Activated naive CD4-positive, alpha-beta T cell treated with anti-CD3 and anti-CD28 coated beads, Interleukin-2, amount 10 ng/mL, durations not matched to agents 7 days and 5 days (primary cell): ENCODE data around the gene DENND1A.

Experiments
- CTCF ChIA-PET: fragments of 350-600 bp; sonication (Branson Sonifier 250); formaldehyde crosslinking; loops from one replicate; lab custom pipeline; 2021; ENCODE audit warnings: antibody characterized with exemption; lab: Charles Lee
- DNase-seq: peaks from one replicate; pipeline ENCODE4 v3.0.0-alpha.2; 2020
- H3K27ac Mint-ChIP-seq: one replicate; pipeline ENCODE4 v1.8.0; 2021; ENCODE audit warnings: mild to moderate bottlenecking, moderate library complexity, mixed read lengths
- H3K27me3 Mint-ChIP-seq: one replicate; pipeline ENCODE4 v1.8.0; 2021; ENCODE audit warnings: mild to moderate bottlenecking, mixed read lengths
- H3K36me3 Mint-ChIP-seq: one replicate; pipeline ENCODE4 v1.8.0; 2021; ENCODE audit warnings: mixed read lengths
- H3K4me1 Mint-ChIP-seq: one replicate; pipeline ENCODE4 v1.8.0; 2021; ENCODE audit warnings: mixed read lengths
- H3K4me3 Mint-ChIP-seq: one replicate; pipeline ENCODE4 v1.8.0; 2021; ENCODE audit warnings: mild to moderate bottlenecking, moderate library complexity, mixed read lengths
- H3K9me3 Mint-ChIP-seq: one replicate; pipeline ENCODE4 v1.8.0; 2021; ENCODE audit warnings: mixed read lengths

DENND1A gene

DNA sequence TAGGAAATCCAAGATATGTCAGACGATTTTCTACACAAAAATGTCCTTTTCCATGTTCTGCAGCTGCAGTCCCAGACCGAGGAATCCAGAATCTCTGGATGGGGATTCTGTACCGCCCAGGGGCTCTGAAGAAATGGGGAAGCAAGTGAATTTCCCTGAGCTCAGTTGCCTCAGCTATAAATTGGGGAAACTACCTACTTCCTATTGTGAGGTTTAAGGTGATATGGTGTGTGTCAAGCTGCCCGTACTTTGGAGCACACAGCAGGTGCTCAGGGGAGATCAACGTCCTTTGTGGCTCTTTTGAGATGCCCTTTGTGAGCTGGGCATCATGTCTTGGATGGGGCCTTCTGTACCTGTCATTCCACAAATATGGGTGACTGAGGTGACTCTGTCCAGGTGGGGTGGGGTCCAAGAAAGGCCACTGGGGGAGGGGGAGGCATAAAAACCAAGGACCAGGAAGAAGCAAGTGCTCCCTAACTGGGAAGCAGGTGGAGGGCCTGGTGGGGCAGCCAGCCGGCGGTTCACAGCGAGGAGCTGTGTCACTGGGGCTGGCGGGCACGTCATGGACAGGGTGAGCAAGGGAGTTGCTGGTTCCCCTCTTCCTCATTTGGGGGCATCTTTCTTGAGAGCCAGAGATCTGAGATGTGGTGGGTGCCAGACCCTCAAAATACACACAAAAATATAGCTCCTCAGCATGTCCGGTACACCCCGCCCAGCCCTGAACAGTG, 457.9 kb downstream of the DENND1A start:
- H3K9me3 Mint-ChIP-seq, result no peaks in the 10 kb centered on the region
- no peak overlapping the region for H3K4me3 Mint-ChIP-seq
- no peaks in the 10 kb centered on the region for H3K27me3 Mint-ChIP-seq
- DNase-seq, result no peak
- CTCF ChIA-PET, result no interaction called here
- no peak overlapping the region for H3K27ac Mint-ChIP-seq
- H3K4me1 Mint-ChIP-seq, result no peaks in the 10 kb centered on the region
- H3K36me3 Mint-ChIP-seq, result no peaks in the 10 kb centered on the region

DNA sequence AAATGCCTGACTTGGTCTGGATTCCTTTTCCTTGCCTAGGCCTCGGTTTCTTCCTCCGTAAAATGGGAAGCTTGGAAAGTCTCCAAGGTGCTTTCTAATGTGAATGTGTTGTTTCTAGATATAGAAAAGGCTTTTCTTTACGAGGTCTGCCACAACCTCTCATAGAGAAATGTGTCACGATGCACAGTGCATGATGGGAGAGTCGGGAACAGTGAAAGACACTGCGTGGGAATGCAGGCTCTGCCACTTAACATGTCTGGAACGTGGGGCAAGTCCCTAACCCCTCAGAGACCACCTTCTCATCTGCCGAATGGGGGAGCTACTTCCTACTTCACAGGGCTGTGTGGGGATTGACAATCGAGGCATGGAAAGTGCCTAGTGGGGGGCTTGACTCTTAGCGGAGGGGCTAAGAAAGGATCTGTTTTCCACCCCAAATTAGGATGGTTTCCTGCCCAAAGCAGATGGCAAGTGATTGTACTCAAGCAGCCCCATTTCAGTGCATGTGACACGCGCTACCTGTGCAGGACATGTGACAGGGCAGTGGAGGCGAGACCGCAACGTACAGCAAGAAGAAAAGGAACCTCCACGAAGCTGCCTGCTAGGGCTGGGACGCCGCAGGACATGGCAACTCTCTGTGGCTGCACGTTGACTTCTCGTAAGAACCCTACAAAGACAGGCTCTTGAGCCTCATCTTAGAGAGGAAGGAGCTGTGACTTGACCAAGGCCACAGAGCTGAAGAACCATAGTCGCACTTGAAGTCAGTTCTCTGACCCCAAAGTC, 458.7 kb downstream of the DENND1A start:
- Mint-ChIP-seq H3K4me1 (no peaks in the 10 kb centered on the region), H3K27me3 (no peaks in the 10 kb centered on the region), H3K4me3 (no peak overlapping the region), H3K27ac (no peak overlapping the region), H3K9me3 (no peaks in the 10 kb centered on the region), H3K36me3 (no peaks in the 10 kb centered on the region)
- CTCF ChIA-PET, result no interaction called here
- DNase-seq, result no peak

DNA sequence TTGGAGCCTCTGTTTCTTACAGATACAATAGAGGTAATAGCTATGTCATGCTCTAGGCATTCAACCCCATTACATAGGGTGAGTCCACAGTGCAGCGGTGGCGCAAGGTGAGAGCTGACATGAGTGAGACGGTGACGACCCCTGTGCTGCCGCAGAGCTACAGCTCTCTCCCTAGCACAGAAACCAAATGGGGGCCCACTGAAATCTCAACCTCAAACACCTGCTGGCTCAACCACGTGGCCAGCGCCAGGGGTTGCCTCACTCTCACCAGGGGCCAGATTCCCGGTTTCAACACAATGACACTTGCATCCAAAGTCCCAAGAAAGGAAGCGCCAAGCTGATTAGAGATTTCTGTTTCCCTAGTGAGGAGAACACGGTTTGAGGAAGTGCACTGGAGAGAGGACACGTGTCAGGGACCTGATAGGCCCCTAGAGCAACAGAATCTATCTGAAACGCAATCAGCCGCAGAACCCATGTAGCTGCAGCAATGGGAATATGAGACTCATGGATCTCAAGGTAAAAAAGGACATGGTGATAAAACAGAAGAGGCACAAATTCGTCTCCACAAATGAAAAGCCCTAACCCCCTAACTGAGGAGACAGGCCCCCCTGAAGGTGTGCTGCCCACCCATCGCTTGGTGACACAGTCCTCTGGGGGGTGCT, 459.7 kb downstream of the DENND1A start:
- CTCF ChIA-PET, result no interaction called here
- no peak overlapping the region for H3K27ac Mint-ChIP-seq

DNA sequence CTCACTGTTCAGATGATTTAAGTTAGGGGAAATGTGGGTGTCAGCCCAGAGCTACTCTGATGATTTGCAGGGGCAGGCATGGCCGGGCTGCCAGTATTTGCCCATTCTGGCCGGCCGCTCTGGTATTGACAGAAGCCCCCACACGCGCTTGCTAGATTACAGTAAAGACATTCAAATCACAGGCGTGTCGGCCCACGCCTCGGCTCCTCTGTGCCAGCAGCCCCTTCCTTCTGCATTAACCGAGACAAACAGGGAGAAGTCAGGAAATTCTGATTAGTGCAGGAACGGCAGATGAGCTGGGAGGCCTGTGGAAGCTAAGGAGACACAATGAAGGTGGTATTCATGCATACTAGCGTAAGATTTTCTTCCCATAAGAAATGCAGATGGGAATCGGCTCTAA, 460.6 kb downstream of the DENND1A start:
- CTCF ChIA-PET, result no interaction called here
- Mint-ChIP-seq H3K27ac (no peak overlapping the region), H3K36me3 (no peaks in the 10 kb centered on the region), H3K9me3 (no peaks in the 10 kb centered on the region), H3K4me3 (no peak overlapping the region), H3K4me1 (no peaks in the 10 kb centered on the region), H3K27me3 (no peaks in the 10 kb centered on the region)
- DNase-seq, result no peak

More for the DNA sequence above, 459.7 kb downstream of the DENND1A start:
- Mint-ChIP-seq H3K4me3 (no peak overlapping the region), H3K9me3 (no peaks in the 10 kb centered on the region), H3K4me1 (no peaks in the 10 kb centered on the region), H3K36me3 (no peaks in the 10 kb centered on the region), H3K27me3 (no peaks in the 10 kb centered on the region)
- no peak for DNase-seq

DNA sequence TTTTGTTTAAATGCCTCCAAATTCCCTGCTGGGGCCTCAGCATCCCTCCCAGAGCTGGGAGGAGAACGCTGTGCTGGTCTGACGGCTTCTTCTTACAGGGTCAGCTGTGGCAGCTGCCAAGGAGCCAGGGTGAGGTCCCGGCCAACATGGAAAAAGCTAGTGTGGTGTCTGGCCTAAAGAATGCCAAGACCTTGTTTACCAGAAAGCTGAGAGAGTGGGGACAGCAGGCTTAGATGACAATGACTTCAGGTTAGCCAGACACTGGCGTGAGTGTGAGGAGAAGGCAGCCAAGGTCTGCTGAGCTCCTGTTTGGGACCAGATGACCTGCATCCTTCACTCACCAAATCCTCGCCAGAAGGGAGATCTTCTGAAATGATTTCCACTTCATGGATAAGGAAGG, 461.4 kb downstream of the DENND1A start:
- CTCF ChIA-PET, result no interaction called here
- no peak for DNase-seq
- H3K9me3 Mint-ChIP-seq, result no peaks in the 10 kb centered on the region
- no peak overlapping the region for H3K4me3 Mint-ChIP-seq
- no peaks in the 10 kb centered on the region for H3K4me1 Mint-ChIP-seq
- no peaks in the 10 kb centered on the region for H3K27me3 Mint-ChIP-seq
- H3K36me3 Mint-ChIP-seq, result no peaks in the 10 kb centered on the region
- peak overlapping the region; percentile 45 for H3K27ac Mint-ChIP-seq

DNA sequence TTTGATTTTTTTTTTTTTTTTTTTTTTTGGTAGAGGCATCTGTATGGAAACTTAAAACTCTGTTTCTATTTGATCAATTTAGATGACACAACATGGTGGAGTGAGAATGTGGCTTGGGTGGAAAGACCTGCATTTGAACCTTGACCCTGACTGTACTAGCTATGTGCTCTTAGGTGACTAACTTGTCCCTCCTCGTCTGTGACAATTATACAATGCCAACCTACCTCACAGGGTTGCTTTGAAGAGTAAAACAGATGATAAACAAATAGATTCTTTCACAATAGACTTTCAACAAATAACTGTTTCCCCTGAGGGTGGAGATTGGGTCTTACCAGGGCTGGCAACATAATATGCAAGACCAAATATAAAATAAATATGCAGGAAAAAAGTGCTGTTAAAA, 464.6 kb downstream of the DENND1A start:
- no peaks in the 10 kb centered on the region for H3K9me3 Mint-ChIP-seq
- H3K4me1 Mint-ChIP-seq, result no peaks in the 10 kb centered on the region
- no peak for DNase-seq
- H3K27ac Mint-ChIP-seq, result no peak overlapping the region
- CTCF ChIA-PET, result no interaction called here
- H3K27me3 Mint-ChIP-seq, result no peaks in the 10 kb centered on the region
- H3K36me3 Mint-ChIP-seq, result no peaks in the 10 kb centered on the region
- no peak overlapping the region for H3K4me3 Mint-ChIP-seq

DNA sequence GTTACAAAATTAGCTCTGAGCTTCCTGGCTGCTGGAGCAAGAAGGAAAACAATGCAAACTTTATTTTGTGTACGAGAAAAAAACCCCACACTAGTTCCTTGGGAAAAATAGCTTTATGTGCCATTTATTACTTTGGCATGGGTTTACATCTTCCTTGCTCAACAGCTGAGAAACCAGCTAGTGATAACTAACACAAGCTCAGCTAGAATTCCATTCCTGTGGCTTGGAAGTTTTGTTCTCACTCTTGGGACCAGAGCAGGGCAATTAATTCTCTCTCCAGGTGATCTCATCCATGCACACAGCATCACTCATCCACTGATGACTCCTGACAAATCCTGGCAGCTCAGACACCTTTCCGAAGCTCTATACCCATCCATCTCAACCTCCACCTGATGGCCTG, 469.8 kb downstream of the DENND1A start:
- no peaks in the 10 kb centered on the region for H3K9me3 Mint-ChIP-seq
- no peaks in the 10 kb centered on the region for H3K36me3 Mint-ChIP-seq
- no peak overlapping the region for H3K27ac Mint-ChIP-seq
- no peaks in the 10 kb centered on the region for H3K4me1 Mint-ChIP-seq
- CTCF ChIA-PET, result no interaction called here
- DNase-seq, result no peak
- no peak overlapping the region for H3K4me3 Mint-ChIP-seq
- H3K27me3 Mint-ChIP-seq, result no peaks in the 10 kb centered on the region

DNA sequence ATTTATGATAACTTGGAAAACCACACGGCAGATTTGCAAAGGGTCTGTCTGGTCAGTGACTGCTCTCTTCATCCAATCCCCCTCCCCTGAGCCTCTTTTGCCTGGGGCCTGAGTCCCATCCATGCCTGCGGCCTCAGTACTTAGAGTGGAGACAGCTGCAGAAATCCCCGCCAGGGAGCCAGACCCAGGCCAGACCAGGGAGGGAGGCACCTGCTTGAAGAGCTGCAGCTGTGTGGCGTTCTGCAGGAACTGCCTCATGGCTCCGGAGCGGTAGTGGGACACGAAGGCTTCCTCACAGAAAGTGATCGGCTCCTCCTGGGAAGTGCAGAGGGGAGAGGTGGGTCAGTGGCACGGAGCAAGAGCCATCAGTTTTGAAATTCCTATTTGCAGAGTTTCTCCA, 472.3 kb downstream of the DENND1A start:
- CTCF ChIA-PET, result no interaction called here
- Mint-ChIP-seq H3K27ac (no peak overlapping the region), H3K27me3 (no peaks in the 10 kb centered on the region), H3K4me3 (no peak overlapping the region), H3K9me3 (no peaks in the 10 kb centered on the region), H3K36me3 (no peaks in the 10 kb centered on the region), H3K4me1 (no peaks in the 10 kb centered on the region)
- DNase-seq, result no peak

DNA sequence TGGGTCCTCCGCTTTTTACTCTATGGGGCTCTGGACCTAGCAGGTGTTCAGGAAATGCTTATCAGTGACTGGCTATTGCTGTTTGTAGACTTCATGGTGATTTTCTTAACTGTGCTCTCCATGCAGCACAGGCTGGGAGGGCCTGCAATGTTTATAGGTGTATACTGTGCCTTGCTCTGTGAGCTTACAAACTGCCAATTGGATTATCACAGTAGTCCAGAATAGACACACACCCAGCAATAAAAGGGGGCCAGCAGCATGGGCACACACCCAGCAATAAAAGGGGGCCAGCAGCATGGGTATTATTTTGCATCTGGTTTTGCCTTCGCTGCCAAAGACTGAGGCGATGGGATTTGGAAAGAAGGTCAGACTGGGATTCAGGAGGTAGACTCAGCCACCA, 473.9 kb downstream of the DENND1A start:
- no peak for DNase-seq
- CTCF ChIA-PET, result no interaction called here
- no peaks in the 10 kb centered on the region for H3K36me3 Mint-ChIP-seq
- no peaks in the 10 kb centered on the region for H3K4me1 Mint-ChIP-seq
- H3K9me3 Mint-ChIP-seq, result no peaks in the 10 kb centered on the region
- no peak overlapping the region for H3K4me3 Mint-ChIP-seq
- H3K27me3 Mint-ChIP-seq, result no peaks in the 10 kb centered on the region
- no peak overlapping the region for H3K27ac Mint-ChIP-seq

DNA sequence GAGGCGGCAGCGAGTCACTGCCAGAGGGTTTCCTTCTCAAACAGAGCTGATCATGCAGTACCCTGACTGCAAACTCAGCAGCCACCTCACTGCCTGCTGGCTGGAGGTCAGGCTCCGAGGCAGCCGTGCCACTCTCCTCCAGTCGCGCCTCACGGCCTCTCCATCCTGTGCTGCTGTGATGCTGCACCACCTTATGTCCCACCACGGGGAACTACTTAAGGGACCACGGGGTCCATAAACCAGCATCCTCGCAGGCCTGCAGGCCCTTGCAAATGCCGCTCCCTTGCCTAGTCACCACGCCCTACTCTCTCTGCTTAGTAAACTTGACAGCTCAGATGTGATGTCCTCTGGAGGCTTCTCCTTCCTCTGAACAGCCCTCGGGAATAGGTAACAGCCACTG, 474.7 kb downstream of the DENND1A start:
- H3K4me1 Mint-ChIP-seq, result no peaks in the 10 kb centered on the region
- H3K4me3 Mint-ChIP-seq, result no peak overlapping the region
- CTCF ChIA-PET, result no interaction called here
- H3K27me3 Mint-ChIP-seq, result no peaks in the 10 kb centered on the region
- no peak overlapping the region for H3K27ac Mint-ChIP-seq
- DNase-seq, result no peak
- H3K36me3 Mint-ChIP-seq, result no peaks in the 10 kb centered on the region
- H3K9me3 Mint-ChIP-seq, result no peaks in the 10 kb centered on the region

DNA sequence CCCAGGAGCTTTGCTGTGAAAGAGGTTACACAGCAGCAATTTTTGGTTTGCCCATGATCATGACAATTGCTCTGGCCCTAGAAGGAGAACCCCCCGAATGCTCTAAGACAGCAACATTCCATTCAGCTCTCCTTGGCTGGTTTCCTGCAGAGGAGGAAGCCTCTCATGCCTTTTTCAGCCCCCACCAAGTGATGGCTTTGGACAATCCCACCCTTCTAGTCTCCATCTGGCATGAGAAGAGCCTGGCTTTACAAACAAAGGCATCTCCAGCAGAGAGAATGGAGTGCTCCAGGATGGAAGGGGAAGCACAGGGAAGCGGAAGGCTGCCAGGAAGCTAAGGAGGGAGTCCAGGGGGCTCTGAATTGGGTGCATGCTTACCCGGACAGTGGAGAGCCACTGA, 475.6 kb downstream of the DENND1A start:
- no peak for DNase-seq
- H3K36me3 Mint-ChIP-seq, result no peaks in the 10 kb centered on the region
- H3K4me1 Mint-ChIP-seq, result no peaks in the 10 kb centered on the region
- no peak overlapping the region for H3K4me3 Mint-ChIP-seq
- H3K27ac Mint-ChIP-seq, result no peak overlapping the region
- CTCF ChIA-PET, result no interaction called here
- no peaks in the 10 kb centered on the region for H3K27me3 Mint-ChIP-seq
- no peaks in the 10 kb centered on the region for H3K9me3 Mint-ChIP-seq

DNA sequence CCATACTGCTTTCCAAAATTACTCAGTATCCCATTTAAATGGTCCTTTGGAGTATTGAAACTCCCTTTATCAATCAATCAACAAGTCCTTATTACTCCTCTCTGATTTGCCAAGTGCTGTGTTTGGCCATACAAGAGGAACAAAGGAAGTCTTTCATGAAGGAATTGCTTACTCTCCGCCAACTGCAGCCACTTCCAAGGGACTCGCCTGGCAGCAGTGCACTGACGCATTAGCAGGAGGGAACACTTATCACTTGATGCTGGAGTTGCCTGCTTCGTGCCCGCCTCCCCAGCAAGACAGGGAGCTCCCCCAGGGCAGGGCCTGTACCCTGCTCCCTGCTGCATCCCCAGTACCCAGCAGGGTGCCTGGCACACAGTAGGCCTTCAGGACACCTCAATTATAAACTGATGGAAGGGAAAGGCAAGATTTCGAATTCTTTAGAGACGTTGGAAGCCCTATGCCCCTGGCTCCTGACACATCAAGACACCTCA, 476.1 kb downstream of the DENND1A start:
- CTCF ChIA-PET, result no interaction called here
- Mint-ChIP-seq H3K27ac (no peak overlapping the region), H3K4me3 (no peak overlapping the region), H3K4me1 (no peaks in the 10 kb centered on the region), H3K9me3 (no peaks in the 10 kb centered on the region), H3K36me3 (no peaks in the 10 kb centered on the region), H3K27me3 (no peaks in the 10 kb centered on the region)
- no peak for DNase-seq

DNA sequence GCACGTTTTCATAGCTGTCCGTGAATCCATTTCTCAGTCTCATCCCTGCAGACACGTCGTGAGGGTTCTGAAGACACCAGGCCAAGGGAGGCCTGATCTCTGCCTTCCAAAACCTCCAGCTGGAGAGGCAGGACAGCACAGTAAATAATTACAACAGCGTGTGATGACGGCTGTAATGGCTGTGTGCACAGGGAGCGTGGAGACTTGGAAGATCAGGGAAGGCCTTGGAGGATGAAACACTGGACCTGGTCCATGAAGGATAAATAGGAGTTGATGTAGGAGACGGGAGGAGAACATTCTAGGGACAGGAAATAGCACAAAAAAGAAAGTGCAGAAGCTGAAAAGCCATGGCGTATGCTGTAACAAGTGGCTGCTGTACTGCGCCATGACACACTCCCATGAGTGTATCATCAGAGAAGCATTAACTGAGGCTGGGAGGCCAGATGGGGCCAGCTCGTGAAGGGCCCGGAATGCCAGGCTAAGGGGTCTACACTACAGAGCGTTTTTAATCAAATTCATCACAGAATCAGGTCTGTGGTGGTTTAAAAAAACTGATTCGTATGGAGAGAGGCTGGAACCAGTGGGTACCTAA, 476.8 kb downstream of the DENND1A start:
- Mint-ChIP-seq H3K9me3 (no peaks in the 10 kb centered on the region), H3K4me1 (no peaks in the 10 kb centered on the region), H3K36me3 (no peaks in the 10 kb centered on the region), H3K27ac (no peak overlapping the region), H3K4me3 (no peak overlapping the region), H3K27me3 (no peaks in the 10 kb centered on the region)
- CTCF ChIA-PET, result no interaction called here
- DNase-seq, result no peak

DNA sequence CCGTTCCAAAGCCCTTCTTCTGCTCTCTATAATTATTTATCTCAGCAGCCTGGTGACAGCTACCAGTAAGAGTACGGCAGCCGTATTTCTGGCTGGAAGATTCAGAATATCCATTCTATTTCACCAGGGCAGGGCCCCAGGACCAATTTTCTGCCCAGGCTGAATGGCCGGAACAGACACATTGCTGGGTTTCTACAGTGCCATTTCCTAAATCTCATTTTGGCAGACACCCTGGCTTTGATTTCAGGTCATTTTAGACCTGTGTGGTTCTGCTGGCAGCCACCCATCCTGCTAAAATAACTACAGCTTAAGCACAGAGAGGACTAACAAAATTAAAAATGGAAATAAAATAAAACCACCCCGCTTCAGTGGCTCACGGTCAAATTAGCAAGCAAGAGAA, 478.9 kb downstream of the DENND1A start:
- CTCF ChIA-PET, result interaction anchor here (0.6 kb wide), 1 partner anchor 430 kb away, joined by 3 read pairs; no protein-coding TSS in a partner anchor
- Mint-ChIP-seq H3K4me1 (no peaks in the 10 kb centered on the region), H3K27me3 (no peaks in the 10 kb centered on the region), H3K4me3 (no peak overlapping the region), H3K9me3 (no peaks in the 10 kb centered on the region), H3K36me3 (no peaks in the 10 kb centered on the region), H3K27ac (peak overlapping the region; percentile 30)
- DNase-seq, result no peak
